HFF-Myc (cell line): ENCODE results near the gene CACNA1S.

Source experiments
- DNase-seq: peaks from one replicate; pipeline ENCODE4 v3.0.0-alpha.2; 2011; ENCODE audit warnings: low read depth; ENCODE audit errors: extremely low read depth
- H3K4me3 ChIP-seq: replicated peaks from 2 replicates; pipeline ENCODE4 v1.5.1; 2011; ENCODE audit warnings: low read depth, mild to moderate bottlenecking, control low read depth, low read length
- TF ChIP-seq, protein P1 (sequence below): IDR thresholded peaks from 2 replicates; pipeline ENCODE4 v1.5.1; 2012; ENCODE audit warnings: mild to moderate bottlenecking, low read depth, low read length, control low read depth; ENCODE audit errors: missing control alignments

The CACNA1S gene

DNA sequence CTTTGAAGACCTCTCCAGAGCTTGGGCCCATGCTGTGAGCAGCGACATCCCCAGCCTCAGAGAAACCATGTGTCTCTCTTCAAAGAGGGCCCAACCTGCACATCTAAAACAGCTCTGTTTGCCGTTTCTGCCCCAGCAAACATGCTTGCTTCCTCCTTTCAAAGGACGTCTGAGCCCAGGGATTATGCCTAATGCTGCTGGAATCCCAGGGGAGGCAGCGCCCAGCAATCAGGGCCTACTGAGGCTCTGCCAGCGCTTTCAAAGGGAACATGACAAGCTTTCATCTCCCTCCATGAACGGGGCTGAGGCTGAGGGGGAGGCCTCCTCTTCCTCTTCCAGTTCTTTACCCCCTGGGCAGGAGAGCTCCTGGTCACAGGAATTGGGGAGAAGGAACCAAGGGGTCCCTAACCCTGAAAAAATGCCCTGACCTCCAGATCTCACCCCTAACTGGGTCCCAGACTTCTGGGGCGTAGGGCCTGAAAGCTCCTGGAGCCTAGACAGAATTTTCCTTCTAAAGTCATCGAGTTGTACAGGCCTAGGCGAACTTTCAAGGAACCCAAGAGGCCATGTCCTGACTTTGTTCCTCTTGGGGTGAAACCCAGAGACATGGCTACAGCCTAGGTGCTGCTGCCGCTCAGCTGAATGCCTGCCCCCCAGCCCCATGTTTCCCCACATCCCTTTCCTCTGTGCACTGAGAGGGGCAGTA, 28.2 kb upstream of the CACNA1S start:
- TF ChIP-seq, protein P1, sequence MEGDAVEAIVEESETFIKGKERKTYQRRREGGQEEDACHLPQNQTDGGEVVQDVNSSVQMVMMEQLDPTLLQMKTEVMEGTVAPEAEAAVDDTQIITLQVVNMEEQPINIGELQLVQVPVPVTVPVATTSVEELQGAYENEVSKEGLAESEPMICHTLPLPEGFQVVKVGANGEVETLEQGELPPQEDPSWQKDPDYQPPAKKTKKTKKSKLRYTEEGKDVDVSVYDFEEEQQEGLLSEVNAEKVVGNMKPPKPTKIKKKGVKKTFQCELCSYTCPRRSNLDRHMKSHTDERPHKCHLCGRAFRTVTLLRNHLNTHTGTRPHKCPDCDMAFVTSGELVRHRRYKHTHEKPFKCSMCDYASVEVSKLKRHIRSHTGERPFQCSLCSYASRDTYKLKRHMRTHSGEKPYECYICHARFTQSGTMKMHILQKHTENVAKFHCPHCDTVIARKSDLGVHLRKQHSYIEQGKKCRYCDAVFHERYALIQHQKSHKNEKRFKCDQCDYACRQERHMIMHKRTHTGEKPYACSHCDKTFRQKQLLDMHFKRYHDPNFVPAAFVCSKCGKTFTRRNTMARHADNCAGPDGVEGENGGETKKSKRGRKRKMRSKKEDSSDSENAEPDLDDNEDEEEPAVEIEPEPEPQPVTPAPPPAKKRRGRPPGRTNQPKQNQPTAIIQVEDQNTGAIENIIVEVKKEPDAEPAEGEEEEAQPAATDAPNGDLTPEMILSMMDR, result no peak
- no peak for DNase-seq
- no peak overlapping the region for H3K4me3 ChIP-seq

DNA sequence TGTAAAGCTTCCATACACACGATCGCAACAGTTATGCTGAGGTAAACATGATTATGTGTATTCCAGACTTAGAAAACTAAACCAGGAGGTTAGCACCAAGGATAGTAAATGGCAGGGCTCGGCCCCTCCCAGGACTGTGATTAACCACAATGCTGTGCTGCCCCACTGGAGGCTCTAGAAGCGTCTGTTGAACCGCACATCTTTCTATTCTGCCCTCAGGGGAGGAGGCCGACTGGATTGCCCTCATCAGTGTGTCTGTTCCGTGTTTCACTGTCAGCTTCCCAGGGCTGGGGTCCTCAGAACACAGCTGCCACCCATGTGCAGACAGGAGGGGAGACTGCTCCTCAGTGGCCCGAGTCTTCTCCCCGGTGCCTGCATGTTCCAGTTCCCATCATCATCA, 27.5 kb upstream of the CACNA1S start:
- no peak overlapping the region for H3K4me3 ChIP-seq
- no peak for DNase-seq
- TF ChIP-seq, protein P1, result no peak

DNA sequence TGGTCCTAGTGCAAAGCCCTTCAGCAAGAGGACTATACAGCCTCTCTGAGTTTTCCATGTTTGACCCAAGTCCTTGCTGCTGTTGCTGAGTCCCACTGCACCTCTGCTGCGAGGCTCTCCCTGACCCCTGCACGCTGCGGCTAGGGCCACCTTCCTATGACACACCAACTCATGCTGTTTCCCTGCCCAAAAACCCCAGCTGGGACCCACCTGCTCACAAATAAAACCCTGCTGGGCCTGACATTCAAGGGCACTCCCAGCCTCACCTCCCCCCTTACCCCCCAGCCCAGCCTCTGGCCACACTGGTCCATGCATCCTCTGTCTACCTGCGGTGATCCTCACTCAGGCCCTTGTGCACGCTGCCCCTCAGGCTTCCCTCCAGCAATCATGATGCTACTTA, 27.1 kb upstream of the CACNA1S start:
- no peak overlapping the region for H3K4me3 ChIP-seq
- no peak for DNase-seq
- TF ChIP-seq, protein P1, result no peak

DNA sequence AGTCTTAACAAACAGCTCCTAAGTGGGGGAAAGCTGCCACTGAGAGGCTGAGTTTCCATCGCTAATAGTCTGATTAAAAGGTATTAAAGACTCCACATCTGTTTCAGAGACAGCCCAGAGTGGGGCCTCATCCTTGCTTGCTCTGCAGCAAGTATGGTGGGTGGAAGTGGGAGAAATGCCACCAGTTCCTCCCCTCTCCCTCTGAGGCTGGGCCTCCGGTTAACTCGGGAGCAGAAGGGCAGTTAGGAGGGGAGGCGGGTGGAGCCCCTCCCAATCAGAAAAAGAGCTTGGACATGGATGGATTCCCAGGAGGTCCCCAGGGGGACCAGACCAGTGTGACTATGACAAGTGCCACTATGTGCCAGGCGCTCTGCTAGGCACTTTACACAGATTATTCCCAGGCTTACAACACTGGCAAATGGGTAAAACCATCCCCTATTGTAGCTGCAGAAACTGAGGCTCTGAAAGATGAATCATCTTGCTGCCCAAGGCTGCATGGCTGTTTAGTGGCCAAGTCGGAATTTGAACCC, 26.1 kb upstream of the CACNA1S start:
- no peak overlapping the region for H3K4me3 ChIP-seq
- TF ChIP-seq, protein P1, result no peak
- DNase-seq, result no peak

DNA sequence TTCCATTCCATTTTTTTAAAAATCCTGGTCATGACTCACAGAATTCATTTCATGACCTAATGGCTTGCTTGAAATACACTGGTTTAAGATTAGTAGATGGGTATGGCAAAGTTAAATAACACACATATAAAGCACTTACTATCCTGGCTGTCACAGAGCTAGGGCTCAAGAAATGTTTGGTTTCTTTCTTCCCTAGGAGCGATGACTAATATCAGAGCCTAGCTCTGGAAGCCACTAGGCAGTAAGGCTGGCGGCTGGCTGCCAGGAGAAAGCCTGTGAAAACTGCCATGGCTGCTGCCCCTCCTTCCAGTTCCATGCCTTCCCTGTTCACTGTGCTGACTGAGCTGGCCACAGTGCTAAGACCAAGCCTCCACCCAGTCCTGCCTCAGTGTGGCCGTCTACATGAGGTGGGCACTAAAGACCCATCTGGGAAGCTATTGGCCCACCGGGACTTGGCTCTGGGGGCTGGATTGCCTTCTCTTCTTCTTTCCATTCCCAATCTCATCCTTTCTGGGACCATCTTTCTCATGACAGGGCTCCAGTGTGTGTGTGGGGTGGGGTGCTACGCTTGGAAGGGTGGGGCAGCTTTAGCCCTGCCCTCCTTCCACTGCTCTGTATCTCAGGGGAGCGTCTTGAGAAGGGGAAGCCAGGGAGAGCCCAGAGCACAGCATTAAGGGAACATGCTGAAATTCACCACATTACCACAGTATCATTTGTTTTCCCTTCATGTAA, 25.5 kb upstream of the CACNA1S start:
- TF ChIP-seq, protein P1, result no peak
- no peak overlapping the region for H3K4me3 ChIP-seq
- peak; percentile 54 for DNase-seq

DNA sequence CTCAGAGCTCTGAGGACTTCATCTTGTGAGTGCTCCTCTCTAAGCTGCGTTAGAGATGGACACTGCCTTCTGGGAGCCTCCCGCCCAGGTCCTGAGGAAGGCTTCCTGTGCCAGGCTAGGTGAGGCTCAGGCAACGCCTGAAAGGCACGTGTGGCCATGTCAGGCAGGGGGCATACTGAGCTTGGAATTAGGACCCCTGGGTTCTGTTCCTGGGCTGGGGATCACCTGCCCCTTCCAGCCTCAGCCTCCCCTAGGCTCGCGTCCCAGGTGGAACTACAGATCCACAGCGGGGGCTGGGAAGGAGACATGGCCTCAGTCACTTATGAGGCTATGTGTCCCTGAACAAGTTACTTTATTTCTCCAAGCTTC, 24.8 kb upstream of the CACNA1S start:
- TF ChIP-seq, protein P1, result no peak
- no peak overlapping the region for H3K4me3 ChIP-seq
- no peak for DNase-seq
